HEK293 (cell line): ENCODE data around the gene PRELID1.

Experiments
- CTCF ChIA-PET: fragments of 350-600 bp; formaldehyde crosslinking; extraction: SDS; loops from one replicate; lab custom pipeline; 2021; ENCODE audit warnings: antibody characterized with exemption; lab: Yijun Ruan, JAX
- POLR2A ChIA-PET: fragments of 300-600 bp; formaldehyde crosslinking; extraction: SDS; loops from one replicate; lab custom pipeline; 2020; ENCODE audit warnings: antibody characterized with exemption, inconsistent platforms; lab: Yijun Ruan, JAX
- H3K27ac ChIP-seq: fragments of 200-500 bp; sonication (Bioruptor generic); 2 replicates; pipeline ENCODE4 v1.5.1; 2014; ENCODE audit warnings: low read depth, low read length, control low read depth, inconsistent platforms; ENCODE audit errors: extremely low read depth
- H3K36me3 ChIP-seq, 2 experiments: fragments of 200-500 bp in 1 of 2; sonication (Bioruptor generic) in 1 of 2; 1 replicate in 1 of 2; 2 replicates in 1 of 2; pipeline ENCODE4 v1.5.1; 2014 to 2017; ENCODE audit warnings: inconsistent platforms in 2 of 2, low read length in 2 of 2; ENCODE audit not compliant: control insufficient read depth in 2 of 2, insufficient read depth in 1 of 2
- H3K4me1 ChIP-seq: fragments of 200-500 bp; sonication (Bioruptor generic); 2 replicates; pipeline ENCODE4 v1.5.1; 2014; ENCODE audit warnings: mild to moderate bottlenecking, low read length, inconsistent platforms; ENCODE audit not compliant: control insufficient read depth, insufficient read depth
- H3K4me3 ChIP-seq: 2 replicates; pipeline ENCODE4 v1.5.1; 2011; ENCODE audit warnings: low read depth, mild to moderate bottlenecking, control low read depth, low read length, moderate library complexity
- H3K9me3 ChIP-seq: fragments of 200-500 bp; sonication (Bioruptor generic); 2 replicates; pipeline ENCODE4 v1.5.1; 2014; ENCODE audit warnings: low read depth, low read length, inconsistent platforms; ENCODE audit not compliant: control insufficient read depth, insufficient read depth
- BCL11B ChIP-seq: fragments of 450-650 bp; formaldehyde crosslinking; IDR thresholded peaks from 2 replicates; pipeline ENCODE4 v1.5.1; 2016; ENCODE audit warnings: low read depth, missing biosample characterization, missing genetic modification characterization
- KLF16 ChIP-seq: fragments of 450-650 bp; formaldehyde crosslinking; IDR thresholded peaks from 2 replicates; pipeline ENCODE4 v1.5.1; 2017; ENCODE audit warnings: missing biosample characterization, missing genetic modification characterization
- KLF17 ChIP-seq: fragments of 450-650 bp; formaldehyde crosslinking; IDR thresholded peaks from 2 replicates; pipeline ENCODE4 v1.5.1; 2016; ENCODE audit warnings: missing biosample characterization, missing genetic modification characterization
- MEIS1 ChIP-seq: sonication (generic); formaldehyde crosslinking; IDR thresholded peaks from 2 replicates; pipeline ENCODE4 v1.8.1; 2022; ENCODE audit warnings: missing genetic modification reagents, mild to moderate bottlenecking, borderline replicate concordance
- PRDM10 ChIP-seq: fragments of 450-650 bp; formaldehyde crosslinking; IDR thresholded peaks from 2 replicates; pipeline ENCODE4 v1.5.1; 2016; ENCODE audit warnings: missing biosample characterization, missing genetic modification characterization
- PRDM4 ChIP-seq: fragments of 450-650 bp; formaldehyde crosslinking; IDR thresholded peaks from 2 replicates; pipeline ENCODE4 v1.5.1; 2017; ENCODE audit warnings: missing biosample characterization, missing genetic modification characterization
- SCRT2 ChIP-seq: fragments of 450-650 bp; formaldehyde crosslinking; IDR thresholded peaks from 2 replicates; pipeline ENCODE4 v1.5.1; 2016; ENCODE audit warnings: missing biosample characterization, missing genetic modification characterization
- ZBTB7A ChIP-seq: fragments of 450-650 bp; formaldehyde crosslinking; IDR thresholded peaks from 2 replicates; pipeline ENCODE4 v1.5.1; 2016; ENCODE audit warnings: low read depth, missing biosample characterization, missing genetic modification characterization
- ZEB2 ChIP-seq: fragments of 450-650 bp; formaldehyde crosslinking; IDR thresholded peaks from 2 replicates; pipeline ENCODE4 v1.5.1; 2016; ENCODE audit warnings: missing biosample characterization, missing genetic modification characterization
- ZFP37 ChIP-seq: fragments of 450-650 bp; formaldehyde crosslinking; IDR thresholded peaks from 2 replicates; pipeline ENCODE4 v1.5.1; 2016; ENCODE audit warnings: missing biosample characterization, missing genetic modification characterization
- ZNF10 ChIP-seq: fragments of 450-650 bp; formaldehyde crosslinking; IDR thresholded peaks from 2 replicates; pipeline ENCODE4 v1.5.1; 2017; ENCODE audit warnings: missing biosample characterization, missing genetic modification characterization
- ZNF138 ChIP-seq: fragments of 450-650 bp; formaldehyde crosslinking; IDR thresholded peaks from 2 replicates; pipeline ENCODE4 v1.5.1; 2016; ENCODE audit warnings: missing biosample characterization, missing genetic modification characterization, borderline replicate concordance
- ZNF248 ChIP-seq: fragments of 450-650 bp; formaldehyde crosslinking; IDR thresholded peaks from 2 replicates; pipeline ENCODE4 v1.5.1; 2017; ENCODE audit warnings: missing biosample characterization, missing genetic modification characterization
- ZNF391 ChIP-seq: fragments of 450-650 bp; formaldehyde crosslinking; IDR thresholded peaks from 2 replicates; pipeline ENCODE4 v1.5.1; 2016; ENCODE audit warnings: low read depth, missing biosample characterization, missing genetic modification characterization, borderline replicate concordance
- ZNF394 ChIP-seq: fragments of 450-650 bp; formaldehyde crosslinking; IDR thresholded peaks from 2 replicates; pipeline ENCODE4 v1.5.1; 2016; ENCODE audit warnings: missing biosample characterization, missing genetic modification characterization, mild to moderate bottlenecking, moderate library complexity, borderline replicate concordance
- ZNF449 ChIP-seq: fragments of 450-650 bp; formaldehyde crosslinking; IDR thresholded peaks from 2 replicates; pipeline ENCODE4 v1.5.1; 2017; ENCODE audit warnings: missing biosample characterization, mild to moderate bottlenecking, missing genetic modification characterization, moderate library complexity
- ZNF488 ChIP-seq: fragments of 450-650 bp; formaldehyde crosslinking; IDR thresholded peaks from 2 replicates; pipeline ENCODE4 v1.5.1; 2016; ENCODE audit warnings: missing biosample characterization, missing genetic modification characterization
- ZNF707 ChIP-seq: fragments of 450-650 bp; formaldehyde crosslinking; IDR thresholded peaks from 2 replicates; pipeline ENCODE4 v1.5.1; 2016; ENCODE audit warnings: missing biosample characterization, missing genetic modification characterization
- ZNF76 ChIP-seq: fragments of 450-650 bp; formaldehyde crosslinking; IDR thresholded peaks from 2 replicates; pipeline ENCODE4; 2016; ENCODE audit warnings: low read depth, missing biosample characterization, missing genetic modification characterization, borderline replicate concordance
- ZNF837 ChIP-seq: fragments of 450-650 bp; formaldehyde crosslinking; IDR thresholded peaks from 2 replicates; pipeline ENCODE4 v1.5.1; 2016; ENCODE audit warnings: missing biosample characterization, missing genetic modification characterization
- ZNF843 ChIP-seq: fragments of 450-650 bp; formaldehyde crosslinking; IDR thresholded peaks from 2 replicates; pipeline ENCODE4 v1.5.1; 2016; ENCODE audit warnings: missing biosample characterization, missing genetic modification characterization

Gene PRELID1

GRCh38 chr5:177311392-177311722 lies 7.8 kb downstream of the PRELID1 start:
- H3K27ac ChIP-seq = peak overlapping the region; percentile 35
- peak overlapping the region; percentile 86 for H3K4me3 ChIP-seq
- peaks cover 0 to 32% of the 10 kb centered on the region in 2 experiments; a peak in 1 of 3 replicates for H3K36me3 ChIP-seq
- H3K4me1 ChIP-seq = peaks cover 5% of the 10 kb centered on the region
- 0 out of 2 replicates have a peak, but pooled peaks have one; percentile 6 for TF ChIP-seq SCRT2 (tag by site-specific recombination)
- peak; percentile 33; the same call in 1 of the 2 replicates for TF ChIP-seq ZNF391 (tag by site-specific recombination)
- peak; percentile 14; the same call in 1 of the 2 replicates for TF ChIP-seq BCL11B
- TF ChIP-seq ZNF837 (tag by site-specific recombination) = no peak
- no peak for TF ChIP-seq PRDM4 (tag by site-specific recombination)
- ChIA-PET CTCF (interaction anchor here (0.8 to 3.3 kb wide), 5 partner anchors 59 to 197 kb away, joined by 3 to 15 read pairs (median 7); no protein-coding TSS in a partner anchor), POLR2A (interaction anchor here (1.3 to 2.4 kb wide), 6 partner anchors 8 to 184 kb away, joined by 3 to 12 read pairs (median 10); partner anchors contain the start of genes LMAN2, PRELID1 and RAB24)
- no peaks in the 10 kb centered on the region for H3K9me3 ChIP-seq

- Histone ChIP-seq H3K4me1 (peaks cover 5% of the 10 kb centered on the region), H3K4me3 (peak within 1 kb of the TSS; percentile 86), H3K36me3 (peaks cover 0 to 27% of the 10 kb centered on the region in 2 experiments; a peak in 1 of 3 replicates), H3K27ac (peak within 1 kb of the TSS; percentile 67), H3K9me3 (no peaks in the 10 kb centered on the region)
- ChIA-PET POLR2A (interaction anchor here (0.5 to 2.4 kb wide), 15 partner anchors 8 to 186 kb away, joined by 3 to 12 read pairs (median 5); partner anchors contain the start of genes GRK6, LMAN2, PRELID1 and RAB24), CTCF (interaction anchor here (0.6 to 1.4 kb wide), 6 partner anchors 10 to 198 kb away, joined by 3 to 7 read pairs (median 3); no protein-coding TSS in a partner anchor)
- no peak for TF ChIP-seq ZFP37 (tag by site-specific recombination)
- no peak for TF ChIP-seq ZNF138 (tag by site-specific recombination)
- TF ChIP-seq ZNF488 (tag by site-specific recombination) = no peak
- no peak for TF ChIP-seq MEIS1 (CRISPR knock-in tag)
- peak; percentile 99 for TF ChIP-seq ZBTB7A (tag by site-specific recombination)
- peak; percentile 69 for TF ChIP-seq KLF16 (tag by site-specific recombination)
- TF ChIP-seq ZNF248 (tag by site-specific recombination) = no peak
- TF ChIP-seq ZNF707 (tag by site-specific recombination) = no peak
- TF ChIP-seq ZNF10 (tag by site-specific recombination) = peak; percentile 48; the same call in 1 of the 2 replicates
- TF ChIP-seq PRDM10 (tag by site-specific recombination) = no peak; the same call in 1 of the 2 replicates
- peak; percentile 99 for TF ChIP-seq ZEB2
- peak; percentile 18; the same call in 1 of the 2 replicates for TF ChIP-seq ZNF76 (tag by site-specific recombination)
- peak; percentile 84 for TF ChIP-seq ZNF394 (tag by site-specific recombination)
- TF ChIP-seq KLF17 (tag by site-specific recombination) = peak; percentile 34
- peak; percentile 70 for TF ChIP-seq ZNF843 (tag by site-specific recombination)
- 0 out of 2 replicates have a peak, but pooled peaks have one; percentile 61 for TF ChIP-seq ZNF449 (tag by site-specific recombination)
These were observed 8.4 kb downstream of the PRELID1 start, which contains the start of gene MXD3 for GRCh38 chr5:177311723-177312648. Gene MXD3 (minus strand): TSS chr5:177311898. CDS start chr5:177311830, 68 bp downstream.
